HepG2 (cell line): ENCODE results near the gene CCDC57. TPM values are rescaled to one million over a fixed set of nuclear protein-coding genes. Genes with fewer than 3 reads are reported as not detected.

Source experiments
- AKAP8 ChIP-seq: sonication (generic); formaldehyde crosslinking; IDR thresholded peaks from 2 replicates; pipeline ENCODE4 v1.5.1; 2020; ENCODE audit warnings: mild to moderate bottlenecking, missing genetic modification reagents
- ARID3A ChIP-seq: IDR thresholded peaks from 2 replicates; pipeline ENCODE4 v1.6.1; 2012; ENCODE audit warnings: low read depth, low read length, improper control_type of control experiment
- CEBPZ ChIP-seq: IDR thresholded peaks from 2 replicates; pipeline ENCODE4 v1.6.1; 2012; ENCODE audit warnings: low read length, improper control_type of control experiment
- GATA4 ChIP-seq: sonication (generic); IDR thresholded peaks from 2 replicates; pipeline ENCODE4 v1.6.1; 2016; ENCODE audit warnings: antibody characterized with exemption, low read depth, borderline replicate concordance
- HNRNPH1 ChIP-seq: fragments of 200-400 bp; formaldehyde crosslinking; optimal IDR thresholded peaks from 2 replicates; pipeline ENCODE3; 2017; ENCODE audit warnings: mild to moderate bottlenecking, low read depth, low read length
- HNRNPLL ChIP-seq: fragments of 200-400 bp; formaldehyde crosslinking; IDR thresholded peaks from 2 replicates; pipeline ENCODE4 v1.6.1; 2017; ENCODE audit warnings: mild to moderate bottlenecking, low read depth, low read length; ENCODE audit not compliant: poor library complexity, severe bottlenecking
- KAT8 ChIP-seq: IDR thresholded peaks from 2 replicates; pipeline ENCODE4 v1.6.1; 2016; ENCODE audit warnings: missing genetic modification reagents, missing compliant biosample characterization
- KLF13 ChIP-seq: sonication (generic); formaldehyde crosslinking; IDR thresholded peaks from 2 replicates; pipeline ENCODE4 v1.4.0; 2020; ENCODE audit warnings: mild to moderate bottlenecking, missing genetic modification reagents
- MAFG ChIP-seq: sonication (generic); formaldehyde crosslinking; IDR thresholded peaks from 2 replicates; pipeline ENCODE4 v1.5.1; 2020; ENCODE audit warnings: mild to moderate bottlenecking, missing genetic modification reagents
- MED1 ChIP-seq: sonication (generic); formaldehyde crosslinking; IDR thresholded peaks from 2 replicates; pipeline ENCODE4 v1.4.0; 2020; ENCODE audit warnings: missing genetic modification reagents
- MEIS2 ChIP-seq: sonication (generic); formaldehyde crosslinking; IDR thresholded peaks from 2 replicates; pipeline ENCODE4 v1.9.0; 2021; ENCODE audit warnings: mild to moderate bottlenecking, missing genetic modification reagents
- NKX3-1 ChIP-seq: sonication (generic); formaldehyde crosslinking; IDR thresholded peaks from 2 replicates; pipeline ENCODE4 v1.5.0; 2020; ENCODE audit warnings: missing genetic modification reagents
- RBFOX2 ChIP-seq: fragments of 200-400 bp; formaldehyde crosslinking; IDR thresholded peaks from 2 replicates; pipeline ENCODE4 v1.6.1; 2017; ENCODE audit warnings: low read depth, mild to moderate bottlenecking, low read length
- REPIN1 ChIP-seq: sonication (generic); formaldehyde crosslinking; IDR thresholded peaks from 2 replicates; pipeline ENCODE4 v1.8.0; 2022; ENCODE audit warnings: missing genetic modification reagents, low read depth, mild to moderate bottlenecking, borderline replicate concordance
- SATB2 ChIP-seq: sonication (generic); formaldehyde crosslinking; IDR thresholded peaks from 2 replicates; pipeline ENCODE4 v1.5.0; 2020; ENCODE audit warnings: missing genetic modification reagents
- XRCC5 ChIP-seq: fragments of 200-400 bp; formaldehyde crosslinking; optimal IDR thresholded peaks from 2 replicates; pipeline ENCODE3; 2017; ENCODE audit warnings: mild to moderate bottlenecking, low read length
- ZBTB34 ChIP-seq: sonication (generic); formaldehyde crosslinking; IDR thresholded peaks from 2 replicates; pipeline ENCODE4 v1.8.0; 2022; ENCODE audit warnings: mild to moderate bottlenecking, missing genetic modification reagents
- ZFP36L2 ChIP-seq: sonication (generic); formaldehyde crosslinking; IDR thresholded peaks from 2 replicates; pipeline ENCODE4 v1.4.0; 2020; ENCODE audit warnings: missing genetic modification reagents
- ZKSCAN8 ChIP-seq: IDR thresholded peaks from 2 replicates; pipeline ENCODE4 v1.6.1; 2016; ENCODE audit warnings: borderline replicate concordance, missing genetic modification reagents, missing compliant biosample characterization
- ZNF136 ChIP-seq: sonication (generic); formaldehyde crosslinking; IDR thresholded peaks from 2 replicates; pipeline ENCODE4 v1.8.1; 2022; ENCODE audit warnings: low read depth, mild to moderate bottlenecking, moderate library complexity, missing genetic modification reagents
- ZNF597 ChIP-seq: sonication (generic); formaldehyde crosslinking; IDR thresholded peaks from 2 replicates; pipeline ENCODE4 v1.5.0; 2020; ENCODE audit warnings: missing genetic modification reagents
- ZNF615 ChIP-seq: sonication (generic); formaldehyde crosslinking; IDR thresholded peaks from 2 replicates; pipeline ENCODE4 v1.5.0; 2020; ENCODE audit warnings: mild to moderate bottlenecking, missing genetic modification reagents, borderline replicate concordance
- ZNF703 ChIP-seq: sonication (generic); formaldehyde crosslinking; IDR thresholded peaks from 2 replicates; pipeline ENCODE4 v1.5.1; 2020; ENCODE audit warnings: missing genetic modification reagents, mild to moderate bottlenecking, moderate library complexity, borderline replicate concordance
- polyA plus RNA-seq, 8 experiments: library from polyadenylated mRNA; depleted of rRNA in 3 of 8; stranded (reverse) in 7 of 8; unstranded in 1 of 8; fragments of >200 nt; fragmentation: Illumina TruSeq in 4 of 8; extraction: Trizol in 4 of 8; gene quantifications; 2 replicates each; pipeline versions ENCODE4 v1.2.1 to v1.2.3, GENCODE V29; 2011 to 2016; ENCODE audit warnings: low read depth in 4 of 8, missing spikeins in 1 of 8, mixed read lengths in 1 of 8; ENCODE audit not compliant: insufficient read depth in 1 of 8
- total RNA-seq, 5 experiments: library from RNA; depleted of rRNA; stranded (reverse); fragments of >200 nt; fragmentation: Illumina TruSeq; extraction: Trizol; gene quantifications; 2 replicates each; pipeline ENCODE4 v1.2.3, GENCODE V29; 2016; ENCODE audit warnings: low read depth in 1 of 5

CCDC57 gene
- total and polyA plus RNA-seq, 2 of the 13 experiments (the other 11 are each of a cell fraction or from before 2014, with no cell fraction given) = 59.3 to 59.9 TPM

- no peak for TF ChIP-seq ARID3A
- TF ChIP-seq MEIS2 (CRISPR knock-in tag) = peak; percentile 82; the same call in 1 of the 2 replicates
- peak; percentile 49; the same call in 1 of the 2 replicates for TF ChIP-seq ZNF136 (CRISPR knock-in tag)
- TF ChIP-seq XRCC5 = no peak
- no peak; the same call in 1 of the 2 replicates for TF ChIP-seq KLF13 (CRISPR knock-in tag)
- TF ChIP-seq ZNF703 (CRISPR knock-in tag) = peak; percentile 70; the same call in 1 of the 2 replicates
- TF ChIP-seq ZKSCAN8 = peak; percentile 44; the same call in 1 of the 2 replicates
- TF ChIP-seq NKX3-1 (CRISPR knock-in tag) = peak; percentile 63; the same call in 1 of the 2 replicates
- no peak for TF ChIP-seq ZBTB34 (CRISPR knock-in tag)
- TF ChIP-seq HNRNPH1 = peak; percentile 82
- no peak; the same call in 1 of the 2 replicates for TF ChIP-seq REPIN1 (CRISPR knock-in tag)
- peak; percentile 73 for TF ChIP-seq KAT8 (CRISPR knock-in tag)
- TF ChIP-seq SATB2 (CRISPR knock-in tag) = peak; percentile 85
- no peak; the same call in 1 of the 2 replicates for TF ChIP-seq ZFP36L2
- no peak; the same call in 1 of the 2 replicates for TF ChIP-seq ZNF615
- peak; percentile 83 for TF ChIP-seq MED1
- peak; percentile 99 for TF ChIP-seq AKAP8 (CRISPR knock-in tag)
- peak; percentile 15 for TF ChIP-seq HNRNPLL
- TF ChIP-seq CEBPZ = no peak
- no peak; the same call in 1 of the 2 replicates for TF ChIP-seq GATA4
- peak; percentile 70 for TF ChIP-seq RBFOX2
- no peak for TF ChIP-seq MAFG
- TF ChIP-seq ZNF597 (CRISPR knock-in tag) = peak; percentile 96; the same call in 1 of the 2 replicates
Measured at GRCh38 chr17:82241183-82241925, 28.7 kb upstream of the CCDC57 start (continued).
